22Rv1 (cell line): ENCODE measurements around the gene NIN.
"Not testable (repeated sequence)": the region's sequence is repeated elsewhere in the genome, so short reads cannot be mapped to it uniquely, and the experiment has no call there.

ENCODE experiments used
- H3K27ac ChIP-seq: fragments of 450-650 bp; 2 replicates; pipeline ENCODE4 v1.5.1; 2017
- CTCF ChIP-seq: fragments of 450-650 bp; IDR thresholded peaks from 2 replicates; pipeline ENCODE4 v1.5.1; 2017; ENCODE audit warnings: mild to moderate bottlenecking
- ZFX ChIP-seq: fragments of 450-650 bp; IDR thresholded peaks from 2 replicates; pipeline ENCODE4 v1.6.1; 2017; ENCODE audit warnings: antibody characterized with exemption, borderline replicate concordance

NIN gene

GRCh38 chr14:50711043-50711442, 119.9 kb downstream of the NIN start:
- TF ChIP-seq ZFX, result no peak
- no peak overlapping the region for H3K27ac ChIP-seq

GRCh38 chr14:50705026-50705593, 125.9 kb downstream of the NIN start:
- H3K27ac ChIP-seq, result no peak overlapping the region
- TF ChIP-seq ZFX (no peak), CTCF (no peak)

GRCh38 chr14:50704454-50705010, 126.4 kb downstream of the NIN start:
- no peak overlapping the region for H3K27ac ChIP-seq
- TF ChIP-seq CTCF (no peak), ZFX (no peak)

GRCh38 chr14:50697659-50698290, 133.2 kb downstream of the NIN start:
- no peak for TF ChIP-seq CTCF
- TF ChIP-seq ZFX, result no peak
- no peak overlapping the region for H3K27ac ChIP-seq

GRCh38 chr14:50694260-50694659, 136.7 kb downstream of the NIN start:
- not testable (repeated sequence) for H3K27ac ChIP-seq

GRCh38 chr14:50688875-50689274, 142.1 kb downstream of the NIN start:
- TF ChIP-seq ZFX (no peak), CTCF (no peak)

GRCh38 chr14:50679674-50680073, 151.3 kb downstream of the NIN start:
- H3K27ac ChIP-seq, result no peak overlapping the region
- TF ChIP-seq CTCF, result no peak
- TF ChIP-seq ZFX, result no peak

More at GRCh38 chr14:50688875-50689274, 142.1 kb downstream of the NIN start:
- H3K27ac ChIP-seq, result no peak overlapping the region

GRCh38 chr14:50678163-50678562, 152.8 kb downstream of the NIN start:
- TF ChIP-seq ZFX, result no peak
- no peak for TF ChIP-seq CTCF
- H3K27ac ChIP-seq, result no peak overlapping the region
